ENCODE measurements around the gene UBE2D2.

GRCh38 chr5:139641116-139642080, 80.3 kb downstream of the UBE2D2 start:
- TF ChIP-seq, protein P1, sequence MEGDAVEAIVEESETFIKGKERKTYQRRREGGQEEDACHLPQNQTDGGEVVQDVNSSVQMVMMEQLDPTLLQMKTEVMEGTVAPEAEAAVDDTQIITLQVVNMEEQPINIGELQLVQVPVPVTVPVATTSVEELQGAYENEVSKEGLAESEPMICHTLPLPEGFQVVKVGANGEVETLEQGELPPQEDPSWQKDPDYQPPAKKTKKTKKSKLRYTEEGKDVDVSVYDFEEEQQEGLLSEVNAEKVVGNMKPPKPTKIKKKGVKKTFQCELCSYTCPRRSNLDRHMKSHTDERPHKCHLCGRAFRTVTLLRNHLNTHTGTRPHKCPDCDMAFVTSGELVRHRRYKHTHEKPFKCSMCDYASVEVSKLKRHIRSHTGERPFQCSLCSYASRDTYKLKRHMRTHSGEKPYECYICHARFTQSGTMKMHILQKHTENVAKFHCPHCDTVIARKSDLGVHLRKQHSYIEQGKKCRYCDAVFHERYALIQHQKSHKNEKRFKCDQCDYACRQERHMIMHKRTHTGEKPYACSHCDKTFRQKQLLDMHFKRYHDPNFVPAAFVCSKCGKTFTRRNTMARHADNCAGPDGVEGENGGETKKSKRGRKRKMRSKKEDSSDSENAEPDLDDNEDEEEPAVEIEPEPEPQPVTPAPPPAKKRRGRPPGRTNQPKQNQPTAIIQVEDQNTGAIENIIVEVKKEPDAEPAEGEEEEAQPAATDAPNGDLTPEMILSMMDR (IDR thresholded peaks at IDR 0.05): no peak
- TF ChIP-seq POLR2A (IDR thresholded peaks at IDR 0.05): no peak

All from heart left ventricle (tissue), 13 donors.